Prostate gland (tissue), 2 donors: ENCODE data around the gene PAPSS1. TPM values are rescaled to one million over a fixed set of nuclear protein-coding genes. Genes with fewer than 3 reads are reported as not detected.

ENCODE experiments used
- DNase-seq: peaks from one replicate; pipeline ENCODE4 v3.0.0-alpha.2; 2019; ENCODE audit warnings: low spot score
- H3K27ac ChIP-seq, 2 donors: fragments of 200-600 bp; sonication (generic); 2 replicates each; pipeline ENCODE4 v1.5.1; 2017 to 2019
- H3K27me3 ChIP-seq: fragments of 200-600 bp; sonication (generic); replicated peaks from 2 replicates; pipeline ENCODE4 v1.5.1; 2019; ENCODE audit not compliant: insufficient read depth
- H3K36me3 ChIP-seq, 2 donors: fragments of 200-600 bp; sonication (generic); 1 replicate in 1 of 2; 2 replicates in 1 of 2; pipeline versions ENCODE4 v1.5.1 to v1.8.1; 2017 to 2019
- H3K4me1 ChIP-seq: fragments of 200-600 bp; sonication (generic); replicated peaks from 2 replicates; pipeline ENCODE4 v1.5.1; 2019
- H3K4me3 ChIP-seq, 2 donors: fragments of 200-600 bp; sonication (generic); 2 replicates each; pipeline ENCODE4 v1.5.1; 2017 to 2019
- H3K9me3 ChIP-seq: fragments of 200-600 bp; sonication (generic); 2 replicates; pipeline ENCODE4 v1.5.1; 2017
- POLR2A ChIP-seq: fragments of 450-650 bp; IDR thresholded peaks from one replicate; pipeline ENCODE4 v1.6.1; 2016; ENCODE audit warnings: antibody characterized with exemption, mild to moderate bottlenecking
- POLR2AphosphoS5 ChIP-seq: sonication (generic); formaldehyde crosslinking; IDR thresholded peaks from one replicate; pipeline ENCODE4 v1.6.1; 2017; ENCODE audit warnings: antibody characterized with exemption
- WGBS: methylation state at CpG from one replicate; pipeline ENCODE4 v1.1.5; 2018; 5-methylcytosine and 5-hydroxymethylcytosine counted together
- intact Hi-C: fragments of 100-400 bp; cut with DNase I; formaldehyde crosslinking; loops from one replicate; pipeline ENCODE4 v1.14.2; 2022
- total RNA-seq, 2 donors: library from RNA; depleted of rRNA; stranded (reverse); fragments of >200 nt; gene quantifications; one replicate each; pipeline ENCODE4 v1.1.0, GENCODE V29; 2016
- TF ChIP-seq, protein P1 (sequence below), 4 experiments: fragments of 200-600 bp in 2 of 4; fragments of 450-650 bp in 2 of 4; sonication (generic) in 2 of 4; IDR thresholded peaks; 1 replicate in 3 of 4; 2 replicates in 1 of 4; pipeline ENCODE4 v1.5.1; 2016 to 2019; ENCODE audit warnings: antibody characterized with exemption in 4 of 4, mild to moderate bottlenecking in 2 of 4, moderate library complexity in 2 of 4

The PAPSS1 gene
- 10 to 100 TPM; 38.3 to 74.6 TPM for total RNA-seq

- Histone ChIP-seq H3K27ac (peak within 1 kb of the TSS; percentile 90 to 94), H3K36me3 (no peaks in the 10 kb centered on the region), H3K4me1 (peaks cover 4% of the 10 kb centered on the region), H3K27me3 (no peaks in the 10 kb centered on the region), H3K4me3 (peak within 1 kb of the TSS; percentile 54 to 73), H3K9me3 (no peaks in the 10 kb centered on the region)
- intact Hi-C loops = loop anchor here (2.0 kb wide), 1 partner anchor 21 kb away; no protein-coding TSS in a partner anchor
- WGBS = under 1% methylated on average over 67 of the region's 90 CpGs
- peak; percentile 82 for TF ChIP-seq POLR2AphosphoS5
- TF ChIP-seq, protein P1, sequence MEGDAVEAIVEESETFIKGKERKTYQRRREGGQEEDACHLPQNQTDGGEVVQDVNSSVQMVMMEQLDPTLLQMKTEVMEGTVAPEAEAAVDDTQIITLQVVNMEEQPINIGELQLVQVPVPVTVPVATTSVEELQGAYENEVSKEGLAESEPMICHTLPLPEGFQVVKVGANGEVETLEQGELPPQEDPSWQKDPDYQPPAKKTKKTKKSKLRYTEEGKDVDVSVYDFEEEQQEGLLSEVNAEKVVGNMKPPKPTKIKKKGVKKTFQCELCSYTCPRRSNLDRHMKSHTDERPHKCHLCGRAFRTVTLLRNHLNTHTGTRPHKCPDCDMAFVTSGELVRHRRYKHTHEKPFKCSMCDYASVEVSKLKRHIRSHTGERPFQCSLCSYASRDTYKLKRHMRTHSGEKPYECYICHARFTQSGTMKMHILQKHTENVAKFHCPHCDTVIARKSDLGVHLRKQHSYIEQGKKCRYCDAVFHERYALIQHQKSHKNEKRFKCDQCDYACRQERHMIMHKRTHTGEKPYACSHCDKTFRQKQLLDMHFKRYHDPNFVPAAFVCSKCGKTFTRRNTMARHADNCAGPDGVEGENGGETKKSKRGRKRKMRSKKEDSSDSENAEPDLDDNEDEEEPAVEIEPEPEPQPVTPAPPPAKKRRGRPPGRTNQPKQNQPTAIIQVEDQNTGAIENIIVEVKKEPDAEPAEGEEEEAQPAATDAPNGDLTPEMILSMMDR (IDR thresholded peaks at IDR 0.05) = peak in 1 of 4 experiments; percentile 4
- peak; percentile 89 for TF ChIP-seq POLR2A
- DNase-seq = peak; percentile 98
Observed at GRCh38 chr4:107719922-107720722, at the start of gene PAPSS1. PAPSS1 (minus strand) TSS chr4:107720234; CDS start chr4:107720179, 55 bp downstream.

DNA sequence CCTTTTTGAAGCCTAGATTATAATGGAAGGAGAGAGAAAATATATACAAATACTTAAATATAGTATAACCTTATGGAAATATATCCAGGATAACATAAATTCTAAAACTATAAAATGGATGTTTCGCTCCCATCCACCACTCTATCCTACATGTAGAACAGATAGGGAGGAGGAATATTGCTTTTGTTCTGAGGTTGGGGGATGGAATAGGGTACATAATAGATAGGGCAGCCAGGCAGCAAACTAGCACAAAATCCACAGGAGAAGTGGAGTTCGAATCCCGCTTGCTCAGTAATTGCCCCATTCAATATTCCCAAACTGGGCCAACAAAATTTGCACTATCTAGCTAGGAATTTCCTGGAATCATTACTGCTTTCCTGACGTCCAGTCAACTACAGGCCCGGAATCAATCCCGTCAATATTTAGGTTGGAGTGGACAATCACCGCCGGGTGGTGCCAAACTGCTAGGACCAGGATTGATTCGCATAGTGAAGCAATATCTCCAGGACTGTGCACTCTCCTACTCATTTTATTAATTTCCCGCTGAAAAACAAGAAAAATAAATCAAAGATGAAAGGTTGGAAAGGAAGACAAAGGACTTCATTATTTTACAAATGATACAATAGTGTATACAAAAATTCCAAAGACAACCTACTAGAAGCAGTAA is 40.4 kb upstream of the PAPSS1 start:
- Histone ChIP-seq H3K27ac (no peak overlapping the region), H3K36me3 (no peaks in the 10 kb centered on the region), H3K9me3 (no peaks in the 10 kb centered on the region), H3K4me1 (no peaks in the 10 kb centered on the region), H3K4me3 (no peak overlapping the region), H3K27me3 (no peaks in the 10 kb centered on the region)
- intact Hi-C loops = no loop called here
- no peak for TF ChIP-seq POLR2AphosphoS5
- TF ChIP-seq, protein P1 (IDR thresholded peaks at IDR 0.05) = peak in 1 of 4 experiments; percentile 17
- no peak for DNase-seq
- 79% methylated on average over 10 of the region's 10 CpGs for WGBS

GRCh38 chr4:107757864-107758476 is 37.9 kb upstream of the PAPSS1 start:
- intact Hi-C loops = loop anchor here (2.0 kb wide), 1 partner anchor 155 kb away; no protein-coding TSS in a partner anchor
- Histone ChIP-seq H3K27ac (no peak overlapping the region), H3K4me3 (no peak overlapping the region), H3K36me3 (no peaks in the 10 kb centered on the region), H3K27me3 (no peaks in the 10 kb centered on the region), H3K9me3 (no peaks in the 10 kb centered on the region), H3K4me1 (no peaks in the 10 kb centered on the region)
- WGBS = 45% methylated on average over 2 of the region's 2 CpGs
- no peak for TF ChIP-seq POLR2AphosphoS5
- no peak for TF ChIP-seq POLR2A
- TF ChIP-seq, protein P1 (IDR thresholded peaks at IDR 0.05) = peak; percentile 27 to 75 (median 64)
- no peak for DNase-seq

- intact Hi-C loops = loop anchor here (2.0 kb wide), 1 partner anchor 156 kb away; no protein-coding TSS in a partner anchor
- H3K27me3 ChIP-seq = no peaks in the 10 kb centered on the region
- H3K4me3 ChIP-seq = no peak overlapping the region
- H3K36me3 ChIP-seq = no peaks in the 10 kb centered on the region
- H3K4me1 ChIP-seq = no peaks in the 10 kb centered on the region
- DNase-seq = no peak
- no peaks in the 10 kb centered on the region for H3K9me3 ChIP-seq
- TF ChIP-seq POLR2A (no peak), POLR2AphosphoS5 (no peak)
- TF ChIP-seq, protein P1 (IDR thresholded peaks at IDR 0.05) = no peak
- WGBS = 86% methylated on average over 5 of the region's 5 CpGs
- no peak overlapping the region for H3K27ac ChIP-seq
Observed at GRCh38 chr4:107757283-107757682, 37.2 kb upstream of the PAPSS1 start.
